Measurements from ENCODE around the gene ASIC3.
A peak's percentile ranks its signal among the peaks of the same experiment; 100 is the strongest.

The ASIC3 gene

GRCh38 chr7:151059367-151060112 is 11.2 kb downstream of the ASIC3 start, which contains the start of gene SLC4A2:
Gene SLC4A2, plus strand, starts transcription at chr7:151059589. Its CDS starts 2,399 bp downstream, at chr7:151061988.
- TF ChIP-seq CTCF (IDR thresholded peaks at IDR 0.05; ENCODE audit: low read depth, low read length, missing control alignments), result peak; percentile 55
- H3K4me3 ChIP-seq (ENCODE audit: low read depth, low read length), result peak within 1 kb of the TSS; percentile 84
- no peak for DNase-seq (ENCODE audit: low read depth)
- in situ Hi-C loops (cut with HindIII; ENCODE audit: low sequenced_read_pairs), result no loop called here

GRCh38 chr7:151060113-151060415 is 11.7 kb downstream of the ASIC3 start:
- no peak for DNase-seq (ENCODE audit: low read depth)
- H3K4me3 ChIP-seq (ENCODE audit: low read depth, low read length), result peak overlapping the region; percentile 84
- in situ Hi-C loops (cut with HindIII; ENCODE audit: low sequenced_read_pairs), result no loop called here
- no peak for TF ChIP-seq CTCF (IDR thresholded peaks at IDR 0.05; ENCODE audit: low read depth, low read length, missing control alignments)

- peak overlapping the region; percentile 84 for H3K4me3 ChIP-seq (ENCODE audit: low read depth, low read length)
- peak; percentile 2 for TF ChIP-seq CTCF (IDR thresholded peaks at IDR 0.05; ENCODE audit: low read depth, low read length, missing control alignments)
- DNase-seq (ENCODE audit: low read depth), result no peak
- in situ Hi-C loops (cut with HindIII; ENCODE audit: low sequenced_read_pairs), result no loop called here
Measured at GRCh38 chr7:151060416-151061212, 12.3 kb downstream of the ASIC3 start.

GRCh38 chr7:151061213-151062110 is 13.1 kb downstream of the ASIC3 start:
- H3K4me3 ChIP-seq (ENCODE audit: low read depth, low read length), result peak overlapping the region; percentile 84
- in situ Hi-C loops (cut with HindIII; ENCODE audit: low sequenced_read_pairs), result no loop called here

GRCh38 chr7:151062111-151062398 is 13.7 kb downstream of the ASIC3 start:
- no peak for TF ChIP-seq CTCF (IDR thresholded peaks at IDR 0.05; ENCODE audit: low read depth, low read length, missing control alignments)
- in situ Hi-C loops (cut with HindIII; ENCODE audit: low sequenced_read_pairs), result no loop called here
- DNase-seq (ENCODE audit: low read depth), result no peak
- H3K4me3 ChIP-seq (ENCODE audit: low read depth, low read length), result peak overlapping the region; percentile 84

More at GRCh38 chr7:151061213-151062110, 13.1 kb downstream of the ASIC3 start:
- no peak for TF ChIP-seq CTCF (IDR thresholded peaks at IDR 0.05; ENCODE audit: low read depth, low read length, missing control alignments)
- no peak for DNase-seq (ENCODE audit: low read depth)
